GM12878 (cell line): Measurements from ENCODE around the gene TMSB4X. TPM values are rescaled to one million over a fixed set of nuclear protein-coding genes. Genes with fewer than 3 reads are reported as not detected.
A peak's percentile ranks its signal among the peaks of the same experiment; 100 is the strongest.

Experiments
- BRCA1 ChIP-seq: IDR thresholded peaks from 2 replicates; pipeline ENCODE4 v1.6.1; 2011; ENCODE audit warnings: low read depth, low read length, improper control_type of control experiment
- CREB1 ChIP-seq: IDR thresholded peaks from 2 replicates; pipeline ENCODE4 v1.6.1; 2012; ENCODE audit warnings: low read depth, mild to moderate bottlenecking, inconsistent platforms
- CUX1 ChIP-seq: IDR thresholded peaks from 2 replicates; pipeline ENCODE4 v1.6.1; 2012; ENCODE audit warnings: improper control_type of control experiment, low read depth, low read length; ENCODE audit not compliant: insufficient replicate concordance
- DPF2 ChIP-seq: fragments of 450-650 bp; IDR thresholded peaks from 2 replicates; pipeline ENCODE4 v1.6.1; 2017; ENCODE audit warnings: mild to moderate bottlenecking
- EP300 ChIP-seq, 2 experiments: fragments of 150-350 bp in 1 of 2; IDR thresholded peaks; 2 replicates each; pipeline ENCODE4 v1.6.1; 2011 to 2012; ENCODE audit warnings: low read depth in 2 of 2, low read length in 2 of 2, borderline replicate concordance in 1 of 2, improper control_type of control experiment in 1 of 2, inconsistent platforms in 1 of 2; ENCODE audit not compliant: control insufficient read depth in 1 of 2
- MLLT1 ChIP-seq: fragments of 450-650 bp; IDR thresholded peaks from 2 replicates; pipeline ENCODE4 v1.6.1; 2016; ENCODE audit warnings: mild to moderate bottlenecking
- NR2C1 ChIP-seq: fragments of 450-650 bp; IDR thresholded peaks from 2 replicates; pipeline ENCODE4 v1.6.1; 2017; ENCODE audit warnings: antibody characterized with exemption, mild to moderate bottlenecking, moderate library complexity
- SIN3A ChIP-seq: IDR thresholded peaks from 2 replicates; pipeline ENCODE4 v1.6.1; 2012; ENCODE audit warnings: low read depth, low read length, improper control_type of control experiment
- SMAD1 ChIP-seq: fragments of 450-650 bp; IDR thresholded peaks from 2 replicates; pipeline ENCODE4 v1.6.1; 2018; ENCODE audit warnings: mild to moderate bottlenecking, low read depth; ENCODE audit not compliant: partially characterized antibody
- ZNF592 ChIP-seq: fragments of 450-650 bp; IDR thresholded peaks from 2 replicates; pipeline ENCODE4 v1.6.1; 2017; ENCODE audit warnings: mild to moderate bottlenecking, moderate library complexity
- polyA plus RNA-seq, 11 experiments: library from polyadenylated mRNA; depleted of rRNA in 4 of 11; unstranded in 6 of 11; stranded (reverse) in 5 of 11; fragments of >200 nt; fragmentation: Nextera tagmentation in 4 of 11; fragmentation: Illumina TruSeq in 1 of 11; extraction: Ambion mirVana in 4 of 11; extraction: Trizol in 1 of 11; gene quantifications; 1 replicate in 1 of 11; 2 replicates in 10 of 11; pipeline versions ENCODE4 v1.2.1 to v1.2.3, GENCODE V29; 2011 to 2016; ENCODE audit warnings: inconsistent platforms in 2 of 11, missing spikeins in 2 of 11, low read depth in 1 of 11
- total RNA-seq, 4 experiments: library from RNA; depleted of rRNA in 3 of 4; stranded (reverse); fragments of >200 nt in 3 of 4; fragmentation: Illumina TruSeq in 1 of 4; extraction: Trizol in 1 of 4; gene quantifications; 2 replicates each; pipeline versions ENCODE4 v1.2.1 to v1.2.3, GENCODE V29; 2013 to 2021
- TF ChIP-seq, protein P1 (sequence below): fragments of 450-650 bp; IDR thresholded peaks from 2 replicates; pipeline ENCODE4 v1.6.1; 2017; ENCODE audit warnings: borderline replicate concordance
- TF ChIP-seq, protein P2 (sequence below): IDR thresholded peaks from 2 replicates; pipeline ENCODE4 v1.6.1; 2012; ENCODE audit warnings: mild to moderate bottlenecking, low read depth, low read length

The TMSB4X gene
- total and polyA plus RNA-seq, 10 of the 15 experiments (the other 5 are each of a cell fraction or from before 2014, with no cell fraction given) = 13,924 to 37,234 (median 23,705) TPM

GRCh38 chrX:12950851-12951594 is 23.9 kb upstream of the TMSB4X start (continued):
- peak in 1 of 2 experiments; percentile 17; a peak in 1 of 4 replicates for TF ChIP-seq EP300 (IDR thresholded peaks at IDR 0.05; ENCODE audit: borderline replicate concordance in 1 of 2, control insufficient read depth in 1 of 2, low read depth in 2 of 2, low read length in 2 of 2)
- peak; percentile 94 for TF ChIP-seq MLLT1
- TF ChIP-seq SIN3A = no peak
- TF ChIP-seq NR2C1 = no peak
- TF ChIP-seq CREB1 = no peak
- no peak for TF ChIP-seq DPF2
- TF ChIP-seq, protein P1, sequence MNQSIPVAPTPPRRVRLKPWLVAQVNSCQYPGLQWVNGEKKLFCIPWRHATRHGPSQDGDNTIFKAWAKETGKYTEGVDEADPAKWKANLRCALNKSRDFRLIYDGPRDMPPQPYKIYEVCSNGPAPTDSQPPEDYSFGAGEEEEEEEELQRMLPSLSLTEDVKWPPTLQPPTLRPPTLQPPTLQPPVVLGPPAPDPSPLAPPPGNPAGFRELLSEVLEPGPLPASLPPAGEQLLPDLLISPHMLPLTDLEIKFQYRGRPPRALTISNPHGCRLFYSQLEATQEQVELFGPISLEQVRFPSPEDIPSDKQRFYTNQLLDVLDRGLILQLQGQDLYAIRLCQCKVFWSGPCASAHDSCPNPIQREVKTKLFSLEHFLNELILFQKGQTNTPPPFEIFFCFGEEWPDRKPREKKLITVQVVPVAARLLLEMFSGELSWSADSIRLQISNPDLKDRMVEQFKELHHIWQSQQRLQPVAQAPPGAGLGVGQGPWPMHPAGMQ = no peak
- TF ChIP-seq, protein P2, sequence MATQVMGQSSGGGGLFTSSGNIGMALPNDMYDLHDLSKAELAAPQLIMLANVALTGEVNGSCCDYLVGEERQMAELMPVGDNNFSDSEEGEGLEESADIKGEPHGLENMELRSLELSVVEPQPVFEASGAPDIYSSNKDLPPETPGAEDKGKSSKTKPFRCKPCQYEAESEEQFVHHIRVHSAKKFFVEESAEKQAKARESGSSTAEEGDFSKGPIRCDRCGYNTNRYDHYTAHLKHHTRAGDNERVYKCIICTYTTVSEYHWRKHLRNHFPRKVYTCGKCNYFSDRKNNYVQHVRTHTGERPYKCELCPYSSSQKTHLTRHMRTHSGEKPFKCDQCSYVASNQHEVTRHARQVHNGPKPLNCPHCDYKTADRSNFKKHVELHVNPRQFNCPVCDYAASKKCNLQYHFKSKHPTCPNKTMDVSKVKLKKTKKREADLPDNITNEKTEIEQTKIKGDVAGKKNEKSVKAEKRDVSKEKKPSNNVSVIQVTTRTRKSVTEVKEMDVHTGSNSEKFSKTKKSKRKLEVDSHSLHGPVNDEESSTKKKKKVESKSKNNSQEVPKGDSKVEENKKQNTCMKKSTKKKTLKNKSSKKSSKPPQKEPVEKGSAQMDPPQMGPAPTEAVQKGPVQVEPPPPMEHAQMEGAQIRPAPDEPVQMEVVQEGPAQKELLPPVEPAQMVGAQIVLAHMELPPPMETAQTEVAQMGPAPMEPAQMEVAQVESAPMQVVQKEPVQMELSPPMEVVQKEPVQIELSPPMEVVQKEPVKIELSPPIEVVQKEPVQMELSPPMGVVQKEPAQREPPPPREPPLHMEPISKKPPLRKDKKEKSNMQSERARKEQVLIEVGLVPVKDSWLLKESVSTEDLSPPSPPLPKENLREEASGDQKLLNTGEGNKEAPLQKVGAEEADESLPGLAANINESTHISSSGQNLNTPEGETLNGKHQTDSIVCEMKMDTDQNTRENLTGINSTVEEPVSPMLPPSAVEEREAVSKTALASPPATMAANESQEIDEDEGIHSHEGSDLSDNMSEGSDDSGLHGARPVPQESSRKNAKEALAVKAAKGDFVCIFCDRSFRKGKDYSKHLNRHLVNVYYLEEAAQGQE = no peak
- TF ChIP-seq SMAD1 = no peak
- TF ChIP-seq CUX1 = no peak
- TF ChIP-seq BRCA1 = no peak
- TF ChIP-seq ZNF592 = 0 out of 2 replicates have a peak, but pooled peaks have one; percentile 37
